Stimulated activated CD8-positive, alpha-beta memory T cell treated with anti-CD3 and anti-CD28 coated beads, Interleukin-4, amount 100 ng/mL, for 24 hours (primary cell): ENCODE results near the gene CCDC149.

Experiments used
- DNase-seq: peaks from one replicate; pipeline ENCODE4 v3.0.0-alpha.2; 2020; ENCODE audit warnings: low read depth

CCDC149 gene

DNA sequence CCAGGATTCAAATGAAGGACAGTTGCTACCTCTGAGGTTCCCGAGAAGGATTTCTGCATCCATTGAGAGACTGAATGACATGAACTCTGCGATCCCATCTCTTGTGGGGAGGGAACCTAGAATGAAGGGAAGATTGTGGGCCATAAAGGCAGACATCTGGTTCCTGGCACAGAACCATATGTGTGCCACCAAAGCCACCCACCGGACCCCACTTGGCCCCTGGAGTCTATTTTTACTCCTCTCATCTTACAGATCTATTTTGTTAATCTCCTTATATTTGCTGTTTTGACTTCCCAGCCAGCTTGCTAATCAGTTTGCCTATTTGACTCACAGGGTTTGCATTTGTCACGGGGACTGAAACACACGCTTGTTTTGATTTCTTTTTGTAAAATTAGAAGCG, 110.2 kb downstream of the CCDC149 start:
- DNase-seq: no peak

GRCh38 chr4:24801136-24801855, 111.5 kb downstream of the CCDC149 start:
- no peak for DNase-seq

GRCh38 chr4:24800325-24800895, 112.4 kb downstream of the CCDC149 start:
- DNase-seq: no peak

- no peak for DNase-seq
Observed at GRCh38 chr4:24799544-24800324, 113.1 kb downstream of the CCDC149 start.

DNA sequence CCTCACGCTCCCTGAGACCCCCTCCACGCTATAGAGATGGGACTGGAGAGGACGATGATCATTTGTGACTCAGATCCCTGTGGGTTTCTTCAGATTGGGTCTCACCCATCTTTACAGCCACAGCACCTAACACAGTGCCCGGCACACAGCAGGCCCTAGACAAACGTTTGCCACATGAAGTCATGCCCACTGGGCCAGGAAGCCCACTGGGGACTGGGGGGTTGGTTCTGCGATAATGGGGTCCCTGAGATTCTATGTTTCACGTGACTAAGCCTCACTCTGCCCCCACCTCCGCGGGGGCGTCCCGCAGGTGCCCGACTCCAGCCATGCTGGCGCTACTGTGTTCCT, 113.7 kb downstream of the CCDC149 start:
- no peak for DNase-seq

DNA sequence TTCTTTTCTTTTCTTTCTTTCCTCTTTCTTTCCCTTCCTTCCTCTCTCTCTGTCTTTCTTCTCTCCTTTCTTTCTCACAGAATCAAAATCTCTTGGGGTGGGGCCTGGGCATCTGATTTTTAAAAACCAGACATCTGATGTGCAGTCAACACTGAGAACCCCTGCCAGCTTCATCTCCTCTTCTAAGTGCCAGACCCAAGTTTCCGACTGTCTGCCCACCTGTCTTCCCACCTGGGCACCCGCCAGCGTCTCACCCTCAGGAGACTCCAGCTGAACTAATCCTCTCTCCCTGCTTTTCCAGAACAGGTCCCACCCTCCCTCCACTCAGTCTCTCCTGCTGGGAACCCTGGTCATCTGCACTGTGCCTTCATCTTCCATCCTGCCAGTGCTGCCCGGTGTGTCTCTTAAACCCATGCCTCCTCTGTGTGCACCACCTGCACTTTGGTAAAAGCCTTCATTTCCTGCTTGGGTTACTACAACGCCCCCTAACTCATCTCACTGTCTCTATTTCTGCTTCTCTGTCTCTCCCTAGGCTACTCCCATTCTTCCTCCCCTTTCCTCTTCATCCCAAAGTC, 114.7 kb downstream of the CCDC149 start:
- no peak for DNase-seq

GRCh38 chr4:24796620-24797019, 116.2 kb downstream of the CCDC149 start:
- no peak for DNase-seq

DNA sequence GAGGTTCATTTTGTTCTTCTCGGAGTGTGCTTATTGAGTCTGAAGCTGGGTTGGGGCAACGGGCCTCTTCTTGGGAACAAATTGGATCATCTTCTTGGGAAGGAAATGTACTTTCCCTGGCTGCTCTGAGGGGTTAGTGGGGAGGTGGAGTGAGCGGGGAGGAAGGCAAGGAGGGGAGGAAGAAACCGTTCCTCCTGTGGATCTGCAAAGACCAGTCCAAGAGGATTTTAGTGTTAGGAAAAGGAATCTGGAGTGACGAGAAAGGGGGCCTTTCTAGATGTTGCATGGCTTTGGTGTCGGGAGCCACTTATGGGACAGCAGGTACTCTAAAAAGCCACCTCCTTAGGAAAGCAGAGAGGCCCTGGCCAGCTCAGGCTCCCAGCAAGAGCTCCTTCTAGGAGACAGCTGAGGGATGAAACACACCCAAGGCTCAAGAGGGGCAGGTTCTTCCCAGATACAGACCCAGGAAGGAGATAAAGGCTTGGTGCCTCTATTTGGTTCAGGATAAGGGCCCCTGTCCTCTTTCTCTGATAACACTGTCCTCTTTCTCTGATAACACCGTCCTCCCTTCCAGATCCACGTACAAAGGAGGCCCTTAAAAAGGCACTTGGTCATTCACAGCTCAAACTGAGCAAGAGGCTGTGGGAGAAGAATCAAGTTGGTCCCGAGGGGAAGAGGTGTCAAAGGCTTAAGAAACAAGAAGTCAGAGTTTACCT, 117.0 kb downstream of the CCDC149 start:
- DNase-seq: no peak

GRCh38 chr4:24794916-24795665, 117.8 kb downstream of the CCDC149 start, which contains the start of gene SOD3:
SOD3 (plus strand) TSS chr4:24795573; CDS start chr4:24799522, 3,949 bp downstream.
- DNase-seq: no peak

- DNase-seq: no peak
Observed at GRCh38 chr4:24794480-24794879, 118.4 kb downstream of the CCDC149 start.

GRCh38 chr4:24794051-24794450, 118.8 kb downstream of the CCDC149 start:
- no peak for DNase-seq

DNA sequence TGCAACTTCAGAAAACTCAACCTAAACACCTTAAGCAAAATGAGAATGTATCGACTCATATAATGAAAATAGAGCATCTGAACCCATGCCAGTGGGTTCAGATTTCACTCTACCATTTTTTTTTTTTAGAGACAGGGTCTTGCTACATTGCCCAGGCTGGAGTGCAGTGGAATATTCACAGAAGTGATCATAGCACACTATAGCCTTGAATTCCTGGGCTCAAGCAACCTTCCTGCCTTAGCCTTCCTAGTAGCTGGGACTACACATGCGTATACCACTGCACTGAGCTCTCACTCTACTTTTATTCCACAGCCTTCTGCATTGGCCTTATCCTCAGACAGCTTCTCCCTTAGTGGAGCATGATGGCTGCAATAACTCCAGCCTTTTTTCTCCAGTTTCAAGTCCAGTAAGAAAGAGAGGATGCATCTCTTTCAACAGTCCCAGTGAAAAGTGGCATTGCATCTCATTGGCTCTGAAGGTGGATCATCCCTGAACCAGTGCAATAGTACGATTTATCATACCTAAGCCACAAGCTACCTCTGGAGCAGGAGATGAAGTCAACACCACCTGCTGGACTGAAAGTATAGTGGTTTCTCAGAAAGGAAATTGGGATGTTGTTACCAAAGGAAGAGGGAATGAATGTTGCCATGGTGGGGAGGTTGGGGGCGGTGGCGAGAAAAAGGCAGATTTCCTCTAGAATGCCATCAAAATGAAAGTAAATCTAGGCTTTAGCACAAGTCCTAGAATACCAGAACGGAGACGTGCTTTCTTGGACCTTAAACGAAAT, 119.4 kb downstream of the CCDC149 start:
- DNase-seq: no peak

DNA sequence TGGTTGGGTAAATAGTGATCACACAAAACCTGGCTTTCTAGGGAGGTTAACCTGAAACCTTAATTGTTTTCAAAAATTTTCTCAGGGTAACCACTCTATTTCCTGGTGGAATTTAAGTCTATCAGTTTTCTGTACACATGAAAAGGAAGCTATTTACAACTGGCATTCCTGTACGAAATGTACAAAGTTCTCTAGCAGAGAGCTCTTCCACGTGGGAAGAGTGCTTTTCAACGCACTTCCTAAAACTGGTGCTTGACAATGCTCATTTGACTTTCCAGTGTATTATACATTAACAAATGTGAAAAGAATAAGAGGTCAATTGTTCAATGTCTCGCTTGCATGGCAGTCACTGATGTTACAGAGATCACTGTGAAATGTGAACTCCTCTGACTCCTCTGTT, 120.3 kb downstream of the CCDC149 start:
- DNase-seq: no peak

DNA sequence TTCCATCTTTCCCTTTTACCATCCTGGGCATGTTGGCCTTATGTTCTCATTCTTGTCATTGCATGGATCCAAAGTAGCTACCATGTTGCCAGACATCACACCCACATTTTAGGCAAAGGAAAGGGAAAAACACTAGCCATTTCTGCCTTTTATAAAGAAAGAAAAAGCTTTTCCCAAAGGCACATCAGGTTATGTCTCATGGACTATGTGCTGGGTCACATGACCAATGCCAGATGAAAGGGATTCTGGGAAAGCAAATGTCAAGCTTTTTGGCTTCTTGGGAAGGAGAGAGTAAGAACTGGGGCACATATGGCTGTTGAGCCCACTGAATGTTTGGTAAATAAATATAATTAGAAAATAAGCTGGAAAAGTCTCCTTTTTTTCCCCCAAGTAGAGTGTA, 121.8 kb downstream of the CCDC149 start:
- no peak for DNase-seq

DNA sequence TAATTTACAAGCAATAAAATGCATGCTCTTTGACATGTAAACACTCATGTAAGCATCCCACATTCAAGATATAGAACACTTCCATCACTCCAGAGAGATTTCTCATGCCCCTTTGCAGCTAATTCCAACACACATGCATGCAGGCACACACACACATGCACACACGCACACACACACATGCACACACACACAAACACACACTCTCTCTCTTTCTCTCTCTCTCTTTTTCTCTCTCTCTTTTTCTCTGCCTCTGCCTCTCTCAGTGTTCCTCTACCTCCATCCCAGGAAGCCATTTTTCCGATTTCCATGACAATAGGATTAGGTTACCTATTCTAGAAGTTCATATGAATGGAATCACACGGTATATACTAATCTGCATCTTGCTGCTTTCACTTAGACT, 129.3 kb downstream of the CCDC149 start:
- no peak for DNase-seq

DNA sequence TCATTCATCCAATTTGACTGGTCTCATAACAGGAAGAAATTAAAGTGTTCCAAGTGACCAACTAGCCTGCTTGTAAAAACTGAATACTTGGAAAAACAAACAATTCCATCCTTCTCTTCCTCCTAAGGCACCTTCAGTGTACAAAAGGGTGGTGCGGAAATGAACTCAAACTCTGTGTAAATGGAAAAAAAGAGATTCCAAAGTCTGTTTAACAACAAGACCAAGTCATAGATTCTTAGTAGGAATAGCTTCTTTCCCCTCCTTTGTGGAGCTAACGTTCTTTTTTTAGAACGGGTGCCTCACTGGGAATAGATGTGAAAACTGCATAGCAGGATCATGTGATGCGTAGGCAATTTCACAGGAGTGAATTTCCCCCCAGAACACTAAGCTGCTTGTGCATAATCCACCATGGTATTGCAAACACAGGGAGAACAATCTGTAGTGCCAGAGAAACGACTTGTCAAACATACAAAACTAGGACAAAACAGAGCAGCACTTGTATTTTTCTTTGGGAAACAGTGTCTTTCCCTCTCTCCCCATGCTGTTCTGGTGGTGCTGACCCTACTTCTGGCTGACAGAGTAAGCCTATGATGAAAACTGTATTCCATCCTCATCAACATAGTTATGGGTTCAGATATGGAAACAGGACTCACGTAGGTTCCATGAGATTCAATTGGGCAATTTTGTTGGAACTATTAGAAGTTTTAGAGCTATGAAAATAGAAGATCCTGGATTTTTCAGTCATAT, 130.7 kb downstream of the CCDC149 start:
- no peak for DNase-seq

DNA sequence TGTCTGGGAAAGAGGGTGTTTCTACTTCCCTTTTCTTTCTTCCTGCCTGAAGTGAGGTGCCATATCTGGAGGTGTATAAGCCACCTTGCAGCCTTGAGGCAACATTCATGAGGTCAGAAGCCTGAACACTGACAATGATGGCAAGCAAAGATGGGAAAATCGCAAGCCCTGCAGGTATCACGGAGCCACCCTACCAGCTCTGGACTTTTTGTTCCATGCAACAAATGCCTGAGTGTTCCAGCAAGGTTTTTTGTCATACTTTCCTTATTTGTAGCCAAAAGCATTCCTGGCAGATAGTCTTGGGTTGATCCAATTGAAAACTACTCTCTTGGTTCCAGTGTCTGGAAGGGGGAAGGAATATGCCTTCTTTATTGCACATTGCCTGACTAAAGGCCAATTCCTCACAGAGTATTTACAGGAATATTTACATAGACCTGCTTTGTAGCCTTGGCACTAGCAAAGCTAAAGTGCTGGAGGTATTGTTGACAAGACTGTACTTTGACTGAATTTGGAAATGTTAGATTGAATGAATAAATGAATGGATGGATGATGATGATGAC, 131.8 kb downstream of the CCDC149 start:
- no peak for DNase-seq

- no peak for DNase-seq
Observed at GRCh38 chr4:24778464-24779225, 134.2 kb downstream of the CCDC149 start.
